IPS-NIHi7 (cell line): ENCODE data around the gene SLC44A3.

ENCODE experiments used
- DNase-seq: peaks from one replicate; pipeline ENCODE4 v3.0.0; 2012; ENCODE audit warnings: mixed read lengths; ENCODE audit errors: extremely low spot score

Gene SLC44A3

DNA sequence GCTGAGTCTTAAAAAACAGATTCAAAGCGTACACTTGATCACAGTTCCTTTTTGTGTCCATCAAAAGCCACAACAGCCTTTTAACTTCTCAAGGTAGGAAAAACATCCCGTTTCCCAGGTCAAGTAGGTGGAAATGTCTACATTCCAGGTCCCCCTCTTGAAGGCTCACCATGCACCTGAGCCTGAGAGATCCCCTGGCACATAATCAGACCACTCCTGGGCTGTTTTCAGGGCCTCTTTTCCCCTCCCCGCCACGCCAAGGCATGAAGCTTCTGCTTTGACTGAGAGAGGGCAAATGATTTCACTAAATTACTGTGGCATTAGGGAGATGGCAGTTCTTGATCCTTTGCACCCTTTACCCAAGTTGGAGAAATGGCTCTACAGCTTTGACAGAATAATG is 85.0 kb downstream of the SLC44A3 start:
- DNase-seq, result no peak

DNA sequence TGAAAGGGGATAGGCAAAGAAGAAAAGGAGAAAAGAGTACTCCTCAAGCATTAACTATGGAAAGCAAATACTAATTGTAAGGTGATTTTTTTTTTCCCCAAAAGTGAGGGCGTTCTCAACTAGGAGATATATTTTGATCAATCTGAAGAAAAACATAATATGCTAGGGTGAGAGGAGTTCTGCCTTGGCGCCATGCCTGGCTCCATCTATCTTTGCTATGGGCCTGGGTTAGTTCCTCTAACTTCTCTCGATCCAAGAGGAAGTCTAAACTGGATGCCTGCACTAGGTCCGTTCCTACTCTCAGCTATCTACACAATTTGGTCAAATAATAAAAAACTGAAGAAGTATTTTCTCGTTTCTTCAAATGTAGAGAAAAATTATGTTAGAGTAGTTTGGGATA is 86.2 kb downstream of the SLC44A3 start:
- DNase-seq, result no peak

DNA sequence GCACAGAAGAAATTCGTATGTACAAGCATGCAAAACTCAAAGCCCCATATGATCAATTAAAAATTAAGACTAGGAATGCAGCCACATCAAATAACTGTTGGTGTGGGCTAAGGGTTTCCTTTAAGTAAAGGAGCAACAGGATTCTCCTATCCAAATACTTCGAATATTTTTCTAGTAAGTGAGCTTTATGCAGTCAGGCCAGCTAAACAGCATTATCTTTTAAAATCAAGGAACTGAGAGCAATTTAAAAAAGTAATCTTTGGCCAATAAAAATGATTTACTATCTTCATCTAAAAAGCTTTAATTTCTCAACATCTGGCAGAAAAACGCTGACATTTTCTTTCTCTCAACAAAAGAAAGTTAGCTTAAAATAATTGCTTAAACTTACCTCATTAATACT is 87.0 kb downstream of the SLC44A3 start:
- DNase-seq, result no peak

DNA sequence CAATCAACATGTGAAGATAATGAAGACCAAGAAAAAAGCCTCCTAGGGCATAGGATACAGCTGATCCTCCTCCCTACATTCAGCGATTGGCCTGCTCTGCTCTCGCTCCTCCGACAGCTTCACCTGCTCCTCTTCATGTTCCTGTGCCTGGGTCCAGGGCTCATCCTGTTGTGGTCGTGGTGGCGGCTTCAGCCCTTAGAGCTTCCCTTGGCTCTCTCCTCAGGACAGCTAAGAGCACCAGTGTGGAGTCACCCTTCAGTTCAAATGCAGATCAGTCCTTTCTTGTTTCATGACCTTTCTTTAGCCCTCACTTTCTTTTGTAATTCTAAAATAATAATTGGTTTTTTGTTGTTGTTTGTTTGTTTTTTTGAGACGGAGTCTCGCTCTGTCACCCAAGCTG is 88.0 kb downstream of the SLC44A3 start:
- DNase-seq, result no peak

DNA sequence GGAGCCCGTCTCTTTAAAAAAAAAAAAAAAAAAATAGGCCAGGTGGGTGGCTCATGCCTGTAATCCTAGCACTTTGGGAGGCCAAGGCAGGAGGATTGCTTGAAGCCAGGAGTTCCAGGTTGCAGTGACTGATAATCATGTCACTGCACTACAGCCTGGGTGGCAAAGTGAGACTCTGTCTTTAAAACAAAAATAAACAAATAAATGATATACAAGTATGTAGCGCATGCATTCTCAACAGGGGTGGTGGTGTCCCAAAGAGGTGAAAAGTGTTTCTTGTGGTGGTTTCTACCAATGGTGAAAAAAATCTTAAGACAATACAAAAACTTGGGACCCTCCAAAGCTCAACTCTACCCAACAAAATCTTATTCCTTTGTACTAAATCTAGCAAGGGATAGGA is 88.8 kb downstream of the SLC44A3 start:
- no peak for DNase-seq

DNA sequence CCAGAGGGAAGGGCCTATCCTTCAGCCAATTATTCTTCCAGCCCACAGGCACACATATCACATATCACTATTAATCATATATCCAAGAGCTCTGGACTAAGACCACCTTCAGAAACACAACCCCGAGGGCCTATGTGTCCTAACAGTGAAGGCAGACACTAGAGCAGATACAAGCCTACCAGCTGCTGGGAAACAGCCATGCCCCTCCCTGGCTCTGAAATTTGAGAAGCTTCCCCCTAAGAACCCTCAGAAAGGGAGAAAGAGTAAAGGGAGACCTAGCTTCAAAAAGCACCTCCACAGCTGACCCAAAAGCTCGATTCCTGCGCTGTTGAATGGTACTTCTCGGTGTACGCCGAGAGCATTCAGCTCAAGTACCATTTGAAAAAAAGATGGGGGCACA is 89.3 kb downstream of the SLC44A3 start:
- DNase-seq, result no peak

DNA sequence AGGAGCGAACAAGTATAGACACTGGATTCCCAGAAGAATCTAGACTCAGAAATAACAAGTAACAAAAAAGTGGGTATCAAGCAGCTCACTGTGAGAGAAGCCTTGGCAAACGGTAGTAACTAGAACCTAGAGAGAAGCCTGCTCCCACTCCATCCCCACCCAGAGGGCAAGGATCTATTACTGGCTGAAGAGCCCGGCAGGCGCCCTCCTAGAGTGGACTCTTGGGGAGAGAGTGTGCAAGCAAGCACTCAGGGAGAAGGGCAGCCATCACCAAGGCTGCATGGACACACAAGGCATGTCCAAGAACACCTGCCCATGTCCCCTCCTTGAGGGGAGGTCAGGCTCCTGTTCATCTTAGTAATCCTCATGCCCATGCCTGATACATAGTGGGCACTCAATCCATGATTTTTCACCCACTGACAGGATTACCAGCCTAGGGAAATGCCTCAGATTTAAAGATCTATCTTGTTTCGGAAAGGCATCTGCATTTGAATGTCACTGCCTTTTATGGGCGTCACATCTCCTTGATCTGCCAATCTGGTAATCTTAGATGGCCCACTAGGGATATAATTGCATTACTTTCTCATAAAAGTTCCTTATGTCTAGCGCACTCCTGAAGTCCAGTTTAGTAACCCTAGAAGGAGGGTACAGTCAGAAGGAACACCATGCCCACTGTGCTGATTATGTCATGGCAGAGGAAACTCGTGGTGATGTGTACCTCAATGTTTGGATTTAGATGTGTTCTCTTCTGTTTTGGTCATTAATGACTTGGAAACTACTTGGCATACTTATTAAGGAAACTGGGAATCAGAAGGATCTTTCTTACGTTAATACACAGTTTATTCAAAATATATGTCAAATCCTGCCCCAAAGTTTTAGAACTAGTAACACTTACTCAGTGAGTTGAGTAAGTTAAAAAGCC is 92.4 kb downstream of the SLC44A3 start:
- DNase-seq, result no peak

DNA sequence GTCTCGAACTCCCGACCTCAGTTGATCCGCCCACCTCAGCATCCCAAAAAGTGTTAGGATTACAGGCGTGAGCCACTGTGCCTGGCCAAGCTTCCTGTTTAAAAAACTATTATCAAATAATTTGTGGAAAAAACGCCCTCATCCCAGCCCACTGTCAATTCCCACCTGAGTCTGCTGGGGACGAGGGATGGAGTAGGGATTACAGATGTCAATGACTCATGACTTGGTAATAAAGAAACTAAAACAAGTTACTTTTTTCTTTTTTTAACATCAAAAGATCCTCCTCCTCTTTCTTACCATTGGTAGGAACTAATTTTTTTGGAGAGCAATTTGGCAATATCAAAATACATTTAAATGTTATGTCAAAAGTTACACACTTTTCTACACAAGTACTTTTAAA is 97.1 kb downstream of the SLC44A3 start:
- no peak for DNase-seq

DNA sequence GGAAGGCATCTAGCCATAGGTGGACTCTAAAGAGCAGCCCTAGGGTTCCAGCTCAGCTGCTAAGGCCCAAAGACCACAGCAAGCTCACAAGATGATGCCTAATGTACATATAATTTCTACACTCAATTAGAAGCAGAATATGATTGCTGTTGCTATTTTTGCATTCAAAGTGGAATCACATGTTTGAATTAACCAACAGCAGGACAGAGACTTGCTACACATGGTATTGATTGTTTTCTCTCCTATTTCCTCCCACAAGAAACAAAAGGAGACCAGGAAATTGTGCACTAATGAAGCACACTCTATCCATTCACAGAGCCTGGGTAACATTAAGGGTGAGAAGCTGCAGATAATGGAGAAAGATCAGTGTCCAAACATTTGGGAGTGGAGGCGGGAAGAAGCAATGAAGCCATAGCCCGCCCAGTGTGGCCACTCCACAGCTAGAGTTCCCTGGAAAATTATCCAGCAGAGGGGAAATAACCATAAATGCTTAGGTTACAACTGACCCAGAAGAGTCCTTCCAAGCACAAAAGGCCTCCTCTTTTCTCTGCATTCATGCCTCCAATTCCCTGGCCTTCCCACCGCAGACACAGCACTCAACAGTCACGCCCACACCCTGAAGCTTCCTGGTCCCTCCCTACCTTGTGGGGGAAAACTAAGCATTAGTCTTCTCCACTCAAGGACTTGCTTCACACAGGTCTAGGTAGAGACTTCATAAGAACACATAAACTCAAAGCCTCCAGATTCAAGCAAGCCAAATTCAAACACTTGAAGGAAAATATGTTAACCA is 99.3 kb downstream of the SLC44A3 start:
- no peak for DNase-seq

DNA sequence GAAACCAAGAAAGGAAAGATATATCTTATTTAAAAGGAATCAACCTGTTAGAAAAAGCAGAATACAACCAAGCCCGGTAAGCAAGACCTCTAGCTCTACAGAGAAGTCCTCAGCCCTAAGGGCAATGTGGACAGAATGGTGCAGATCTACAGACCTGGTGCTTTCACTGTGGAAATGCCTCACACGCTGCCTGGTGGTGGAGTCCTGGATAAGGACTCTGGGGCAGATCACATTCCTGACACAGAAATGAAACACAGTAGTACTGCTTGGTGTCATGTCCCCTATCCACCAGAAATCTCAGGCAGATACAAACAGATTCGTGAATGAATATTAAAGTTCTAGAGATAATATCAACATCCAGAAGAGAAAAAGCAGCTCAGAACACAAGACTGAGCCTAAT is 99.9 kb downstream of the SLC44A3 start:
- no peak for DNase-seq

DNA sequence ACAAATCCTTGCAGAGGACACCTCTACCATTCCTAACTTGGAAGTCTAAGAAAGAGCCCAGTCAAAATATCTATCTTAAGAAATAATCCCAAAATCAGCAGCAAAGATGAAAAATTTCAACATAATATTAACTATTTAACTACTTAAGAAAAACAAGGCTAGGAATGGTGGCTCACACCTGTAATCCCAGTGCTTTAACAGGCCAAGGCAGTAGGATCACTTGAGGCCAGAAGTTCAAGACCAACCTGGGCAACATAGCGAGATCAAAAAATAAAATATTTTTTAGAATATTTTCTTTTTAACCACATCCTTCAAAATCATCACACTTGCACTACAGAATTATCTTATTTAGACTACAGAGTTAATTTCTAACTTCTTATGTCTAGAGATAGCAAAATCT is 101.8 kb downstream of the SLC44A3 start:
- no peak for DNase-seq

DNA sequence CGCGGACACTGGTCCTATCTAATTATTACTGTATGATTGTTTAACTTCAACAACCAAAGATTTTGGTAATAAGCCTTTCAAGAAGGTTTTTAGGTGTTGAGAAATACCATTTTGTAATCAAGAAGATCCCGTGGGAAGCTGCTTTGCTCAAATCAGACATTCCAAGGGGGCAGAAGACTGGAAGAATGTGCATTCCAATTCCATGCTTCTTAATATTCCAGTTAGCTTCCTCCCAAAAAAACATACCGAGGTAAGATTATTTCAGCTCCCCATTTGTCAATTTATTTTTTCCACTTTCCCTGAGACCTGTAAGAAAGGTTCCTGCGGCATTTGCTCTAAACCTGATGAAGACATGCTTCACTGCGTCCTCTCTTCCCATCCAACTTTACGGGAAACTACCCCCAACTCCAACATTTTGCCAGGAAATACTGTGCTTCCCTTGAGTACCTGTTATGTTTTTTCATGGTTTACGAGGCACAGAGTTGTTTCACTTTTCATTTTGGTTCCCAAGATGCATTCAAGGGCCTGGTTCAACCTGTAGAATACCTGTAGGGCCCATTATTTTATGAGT is 102.7 kb downstream of the SLC44A3 start:
- no peak for DNase-seq

DNA sequence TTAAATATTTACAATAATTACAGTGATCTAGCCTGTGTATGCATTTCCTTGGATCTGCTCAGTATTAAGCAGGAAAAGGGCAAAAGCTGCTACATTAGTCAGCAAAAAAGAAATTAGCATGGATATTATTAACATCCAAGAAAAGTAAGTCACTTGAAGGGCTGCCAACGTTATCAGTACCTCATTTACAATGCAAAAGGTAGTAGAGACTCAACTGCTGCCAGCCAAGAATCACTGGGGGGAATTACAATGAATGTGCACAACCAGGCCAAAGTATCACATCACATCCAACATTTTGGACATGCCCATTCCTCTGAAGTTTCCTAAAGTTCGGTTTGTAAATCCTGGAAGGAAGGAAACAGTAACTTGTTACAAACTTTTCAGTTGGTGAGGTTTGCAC is 104.8 kb downstream of the SLC44A3 start:
- DNase-seq, result no peak

DNA sequence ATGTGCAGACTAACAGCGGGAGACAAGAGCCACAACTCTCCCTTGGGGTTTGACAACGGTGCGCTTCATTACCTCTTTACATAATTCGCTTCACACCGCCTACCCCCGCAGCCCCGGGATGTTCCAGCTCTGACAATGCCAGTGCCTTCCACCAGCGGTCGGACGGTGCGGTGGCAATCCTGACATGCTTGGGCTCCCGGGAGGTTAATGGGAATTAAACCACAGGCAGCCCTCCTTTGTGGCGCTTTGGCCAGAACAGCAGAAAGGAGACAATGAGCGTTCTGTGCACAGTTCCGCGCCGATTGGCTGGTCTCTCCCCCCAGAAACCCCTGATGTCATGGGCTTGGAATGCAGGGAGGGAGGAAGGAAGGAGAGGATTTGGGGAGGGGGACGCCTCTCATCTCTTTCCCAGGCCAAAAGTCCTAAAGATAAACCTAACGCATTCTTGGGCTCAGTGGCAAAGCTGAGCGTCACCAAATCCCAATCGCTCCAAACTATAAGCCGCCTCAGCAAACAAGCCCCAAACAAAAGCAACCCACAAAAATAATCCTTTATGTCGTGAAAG is 105.5 kb downstream of the SLC44A3 start:
- peak; percentile 87 for DNase-seq

DNA sequence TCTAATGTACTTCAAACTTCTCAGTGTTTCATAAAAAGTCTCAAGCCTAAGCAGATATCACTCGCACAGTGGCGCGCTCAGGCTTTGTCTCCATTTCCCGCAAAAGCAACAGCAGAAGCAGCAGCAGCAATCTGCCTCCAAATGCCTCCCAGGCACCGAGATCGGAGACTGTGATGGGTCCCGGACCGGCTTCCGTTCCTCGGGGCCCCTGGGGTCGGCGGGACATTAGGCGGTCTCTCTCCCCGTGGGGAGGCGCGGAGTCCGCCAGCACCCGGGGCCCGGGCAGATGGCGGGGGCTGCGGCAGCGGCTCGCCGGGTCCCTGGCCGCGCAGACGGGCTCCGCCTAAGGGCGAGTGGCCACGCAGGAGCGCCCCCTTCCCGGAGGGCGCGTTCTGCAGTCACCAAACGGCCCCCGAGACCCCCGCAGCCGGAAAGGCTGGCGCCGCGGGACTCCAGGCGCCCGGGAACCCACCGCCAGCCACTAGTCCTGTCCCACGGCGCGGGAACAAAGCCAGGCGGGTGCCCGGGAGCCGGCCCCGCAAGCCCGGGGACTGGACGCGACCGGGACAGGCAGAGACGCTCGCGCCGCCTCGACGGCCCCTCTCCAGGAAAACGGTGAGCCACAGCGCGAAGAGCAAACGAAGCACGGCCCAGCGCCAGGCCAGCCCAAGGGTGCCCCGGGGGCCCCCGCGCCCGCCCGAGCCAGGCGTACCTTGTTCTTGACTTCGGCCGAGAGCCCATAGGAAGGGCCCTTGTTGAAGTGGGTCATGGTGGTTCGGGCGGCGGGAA is 106.2 kb downstream of the SLC44A3 start:
- peak; percentile 51 for DNase-seq

DNA sequence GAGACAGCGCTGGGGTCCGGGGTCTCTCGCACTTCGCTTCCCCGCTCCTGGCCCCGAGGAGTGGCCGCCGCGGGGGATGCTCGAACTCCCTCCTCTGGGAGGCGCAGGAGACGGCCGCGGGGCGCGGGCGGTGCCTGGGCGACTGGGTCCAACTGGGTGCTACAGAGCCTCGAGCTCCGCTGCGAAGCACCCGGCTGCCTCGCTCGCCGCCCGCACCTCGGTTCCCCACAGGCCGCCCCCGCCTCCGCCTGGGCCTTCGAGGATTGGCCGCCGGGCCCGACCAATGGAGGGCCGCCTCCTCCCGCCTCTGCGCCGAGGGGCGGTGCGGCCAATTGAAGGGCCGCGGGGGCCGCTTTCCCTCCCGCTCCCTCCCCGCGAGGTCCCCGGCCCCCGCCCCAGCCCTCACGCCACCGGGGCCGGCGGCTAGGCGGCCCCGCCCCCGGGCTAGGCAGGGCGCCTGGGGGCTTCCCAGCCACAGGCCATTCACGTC is 106.8 kb downstream of the SLC44A3 start, which contains the start of gene CNN3:
CNN3 (minus strand) TSS at position 196 of the 490 bp plus-strand sequence. CDS start 216 bp downstream, outside the sequence.
- peak; percentile 96 for DNase-seq

DNA sequence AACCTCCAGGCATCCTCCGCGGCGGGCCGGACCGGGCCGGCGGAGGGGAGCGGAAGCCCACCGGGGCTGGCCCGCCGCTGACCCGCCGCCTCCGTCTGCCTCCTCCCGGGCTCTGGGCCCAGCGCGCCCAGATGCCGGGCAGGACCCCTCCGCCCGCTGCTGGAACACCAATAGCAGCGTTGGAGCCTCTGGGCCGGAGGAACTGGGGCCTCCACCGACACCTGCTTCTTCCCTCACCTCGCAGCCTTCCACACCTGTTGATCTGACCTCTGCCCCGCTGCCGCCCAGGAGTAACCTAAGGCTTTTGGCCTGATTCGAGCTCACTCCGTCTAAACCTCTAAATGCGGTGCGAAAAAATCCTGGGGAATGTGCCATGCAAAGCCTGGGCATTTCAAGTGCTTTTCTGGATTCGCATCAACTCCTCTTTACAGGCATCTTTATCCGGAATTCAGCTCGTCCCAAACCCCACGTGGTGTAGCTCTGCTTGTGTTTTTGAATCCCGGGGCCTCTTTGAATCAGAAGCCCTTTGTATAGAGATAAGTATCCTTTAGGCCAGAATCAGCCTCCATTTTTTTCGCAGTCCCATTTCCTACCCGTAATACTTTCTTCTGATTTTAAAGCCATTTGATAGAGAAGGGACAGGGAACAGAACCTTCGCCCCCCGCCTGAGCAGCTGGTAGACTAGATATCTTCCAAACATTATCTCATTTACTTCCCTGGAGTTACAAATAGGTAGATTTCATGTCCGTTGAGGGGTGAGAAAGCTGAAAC is 107.4 kb downstream of the SLC44A3 start:
- no peak for DNase-seq

DNA sequence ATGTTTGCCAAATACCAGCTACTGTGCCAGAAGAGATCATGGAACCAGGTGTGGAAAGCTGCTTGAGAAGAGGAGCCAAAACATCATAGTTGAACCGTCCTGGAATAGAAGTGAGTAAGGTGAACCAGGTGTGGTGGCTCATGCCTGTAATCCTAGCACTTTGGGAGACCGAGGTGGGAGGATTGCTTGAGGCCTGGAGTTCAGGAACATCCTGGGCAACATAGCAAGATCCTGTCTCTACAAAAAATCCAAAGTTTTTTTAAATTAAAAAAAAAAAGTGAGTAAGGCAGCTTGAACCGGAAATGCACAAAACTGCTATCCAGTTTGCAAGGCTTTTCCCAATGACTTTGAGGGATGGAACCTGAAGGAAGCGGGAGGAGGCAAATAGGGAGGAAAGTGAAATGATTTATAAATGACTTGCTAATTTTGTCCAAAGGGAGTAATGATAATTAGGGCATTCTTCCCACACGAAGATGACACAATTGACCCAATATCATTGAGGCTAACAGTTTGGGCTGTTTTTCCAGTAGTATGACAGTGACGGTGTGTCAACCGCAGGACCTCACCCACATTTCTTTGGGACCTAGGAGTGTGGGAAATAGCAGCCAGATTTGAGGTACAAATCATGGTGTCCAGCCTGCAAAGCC is 108.3 kb downstream of the SLC44A3 start:
- no peak for DNase-seq

DNA sequence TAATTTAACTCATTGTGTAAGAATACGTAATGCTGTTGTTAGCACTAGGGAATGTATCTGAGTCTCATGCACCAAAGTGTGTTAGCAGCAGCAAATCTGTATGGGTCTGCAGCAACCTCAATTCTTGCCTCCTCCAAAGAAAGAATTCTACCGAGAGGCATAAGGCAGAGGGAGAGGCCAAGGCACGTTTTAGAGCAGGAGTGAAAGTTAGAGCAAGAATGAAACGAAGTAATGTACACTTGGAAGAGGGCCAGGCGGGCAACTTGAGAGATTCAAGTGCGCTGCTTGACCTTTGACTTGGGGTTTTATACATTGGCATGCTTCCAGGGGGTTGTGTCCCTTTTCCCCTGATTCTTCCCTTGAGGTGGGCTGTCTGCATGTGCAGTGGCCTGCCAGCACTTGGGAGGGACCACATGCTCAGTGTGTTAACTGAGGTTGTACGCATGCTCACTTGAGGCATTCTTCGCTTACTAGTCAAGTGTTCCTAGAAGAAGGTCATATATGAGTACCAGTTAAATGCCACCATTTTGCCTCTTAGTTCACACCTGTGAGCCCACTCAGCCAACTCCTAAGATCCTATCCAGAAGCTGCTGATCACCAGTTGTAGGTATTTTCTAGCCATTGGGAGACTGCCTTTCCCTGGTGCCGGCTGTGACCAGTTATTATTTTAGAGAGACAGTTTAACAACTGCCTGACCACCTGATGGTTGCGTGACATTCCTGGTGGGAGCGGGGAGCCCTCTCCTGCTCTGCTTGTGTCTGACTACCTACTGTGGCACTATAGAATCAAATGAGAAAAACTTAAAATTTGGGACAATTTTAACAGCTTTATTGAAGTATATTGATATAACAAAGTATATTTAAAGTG is 109.4 kb downstream of the SLC44A3 start:
- DNase-seq, result no peak
